GM18517 (cell line): Measurements from ENCODE around the gene CREBRF.
"Not testable (repeated sequence)": the region's sequence is repeated elsewhere in the genome, so short reads cannot be mapped to it uniquely, and the experiment has no call there.

ENCODE experiments used
- ATAC-seq: cut with Tn5 transposase; IDR thresholded peaks from one replicate; pipeline ENCODE4 v1.9.1; 2021; ENCODE audit warnings: mild to moderate bottlenecking, moderate library complexity; ENCODE audit not compliant: unreplicated experiment

CREBRF gene

DNA sequence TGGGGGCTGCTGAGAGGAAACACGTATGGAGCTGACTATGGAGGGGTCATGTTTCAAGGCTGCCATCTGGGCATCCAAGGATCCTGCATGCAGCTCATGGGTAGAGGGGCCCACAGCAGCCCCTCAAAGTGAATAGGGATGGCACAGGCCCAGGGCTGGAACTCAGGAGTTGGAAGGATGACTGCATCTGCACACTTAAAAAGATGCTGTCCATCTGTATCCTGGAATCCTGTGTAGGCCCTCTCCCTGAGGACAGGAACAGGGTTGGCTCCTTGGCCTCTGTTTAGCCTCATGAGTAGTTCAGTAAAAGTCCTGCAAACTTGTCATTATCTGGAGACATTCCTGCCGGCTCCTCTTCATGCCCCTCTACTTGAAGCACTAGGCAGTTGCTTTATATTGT lies 92.2 kb downstream of the CREBRF start:
- no peak for ATAC-seq

DNA sequence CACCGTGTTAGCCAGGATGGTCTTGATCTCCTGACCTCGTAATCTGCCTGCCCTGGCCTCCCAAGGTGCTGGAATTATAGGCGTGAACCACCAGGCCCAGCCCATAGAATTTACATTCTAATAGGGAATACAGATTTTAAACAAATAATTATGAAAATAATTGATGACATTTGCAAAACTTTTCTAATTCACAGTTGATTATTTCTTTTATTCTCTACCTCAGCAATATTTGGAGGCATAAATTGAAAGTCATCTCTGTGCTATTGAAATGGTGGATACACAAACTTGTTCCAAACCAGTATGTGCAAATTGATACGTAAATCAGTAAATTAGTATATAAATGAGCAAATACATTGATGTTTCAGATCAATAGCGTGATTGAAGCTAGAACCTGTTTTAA lies 96.4 kb downstream of the CREBRF start:
- ATAC-seq: no peak

DNA sequence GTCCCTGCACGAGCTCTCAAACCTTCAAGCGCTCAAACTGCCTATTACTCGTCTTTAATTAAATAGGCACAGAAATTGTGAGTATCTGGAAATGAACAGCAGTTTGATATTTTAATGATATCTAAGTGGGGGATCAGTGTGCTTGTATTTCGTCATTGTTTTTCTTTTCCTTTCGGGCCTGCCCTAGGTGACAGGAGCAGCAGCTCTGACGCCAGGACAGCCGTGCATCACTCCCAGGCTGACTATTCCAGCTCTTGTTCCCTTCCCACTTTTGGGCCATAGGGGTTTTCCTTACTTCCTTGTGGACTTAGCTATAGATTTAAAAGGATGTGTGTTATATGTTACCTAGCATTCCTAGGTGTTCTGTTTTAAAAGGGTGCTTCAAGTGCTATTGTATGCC lies 97.7 kb downstream of the CREBRF start:
- ATAC-seq: no peak

DNA sequence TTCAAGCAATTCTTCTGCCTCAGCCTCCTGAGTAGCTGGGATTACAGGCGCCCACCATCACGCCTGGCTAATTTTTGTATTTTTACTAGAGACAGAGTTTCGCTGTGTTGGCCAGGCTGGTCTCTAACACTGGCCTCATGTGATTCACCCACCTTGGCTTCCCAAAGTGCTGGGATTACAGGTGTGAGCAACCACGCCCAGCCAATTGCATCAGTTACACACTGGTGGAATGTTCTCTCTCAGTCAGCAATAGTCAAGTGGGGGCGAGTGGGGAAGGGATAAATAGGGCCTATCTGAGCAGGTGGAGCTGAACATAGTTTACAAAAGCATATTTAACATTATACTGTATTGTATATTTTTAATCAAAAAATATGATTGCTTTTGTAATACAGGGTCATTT lies 98.5 kb downstream of the CREBRF start:
- ATAC-seq: not testable (repeated sequence)

DNA sequence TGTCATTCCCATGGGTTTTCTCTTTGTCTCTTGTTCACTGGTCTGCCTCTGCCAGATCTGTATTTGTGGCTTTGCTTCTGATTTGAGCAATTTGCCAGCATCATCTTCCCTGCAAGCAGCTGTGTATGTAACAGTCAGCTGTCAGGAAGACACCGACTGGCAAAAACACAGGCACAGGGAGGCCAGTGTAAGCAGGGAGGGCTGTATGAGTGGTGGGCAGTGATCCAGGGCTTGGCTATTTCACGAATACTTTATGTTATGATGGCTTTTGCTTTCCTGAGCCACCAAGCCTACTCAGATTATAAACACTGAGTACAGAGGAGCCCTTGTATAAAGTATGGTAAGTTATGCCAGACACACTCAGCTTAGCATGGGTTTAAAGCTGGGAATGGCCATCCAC lies 99.8 kb downstream of the CREBRF start:
- no peak for ATAC-seq

DNA sequence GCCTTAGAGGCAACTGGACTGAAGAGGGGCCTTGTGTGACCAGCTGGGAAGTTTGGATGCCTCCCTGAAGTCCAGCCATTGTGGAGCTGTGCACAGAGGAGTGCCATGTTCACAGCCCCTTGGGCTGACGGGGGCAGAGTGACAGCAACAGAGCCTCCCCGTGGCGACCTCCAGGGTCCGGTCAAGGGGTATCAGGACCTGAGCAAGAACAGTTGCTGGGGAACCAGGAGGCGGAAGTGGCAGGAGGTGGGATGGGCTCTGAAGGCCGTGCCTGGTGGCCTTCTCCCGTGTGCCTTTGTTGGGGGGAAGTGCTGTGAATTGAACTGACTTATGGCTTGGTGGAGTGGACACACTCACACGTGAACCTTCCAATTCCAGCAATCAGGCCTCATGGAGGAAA lies 102.2 kb downstream of the CREBRF start:
- no peak for ATAC-seq

DNA sequence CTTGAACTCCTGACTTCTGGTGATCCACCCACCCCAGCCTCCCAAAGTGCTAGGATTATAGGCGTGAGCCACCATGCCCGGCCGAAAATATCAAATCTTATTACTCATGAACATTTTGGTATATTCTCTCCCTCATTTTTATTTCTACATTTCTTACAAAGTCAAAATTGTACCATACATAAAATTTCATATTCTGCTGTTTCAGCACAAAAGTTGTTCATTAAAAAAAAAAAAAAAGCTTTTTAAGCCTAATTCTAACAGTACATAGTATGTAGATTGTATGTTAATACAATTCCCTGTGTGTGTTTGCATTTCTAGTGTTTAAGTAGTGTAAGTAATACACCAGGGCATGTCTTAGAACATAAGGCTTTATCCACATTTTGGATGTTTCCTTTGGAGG lies 103.1 kb downstream of the CREBRF start:
- ATAC-seq: no peak

DNA sequence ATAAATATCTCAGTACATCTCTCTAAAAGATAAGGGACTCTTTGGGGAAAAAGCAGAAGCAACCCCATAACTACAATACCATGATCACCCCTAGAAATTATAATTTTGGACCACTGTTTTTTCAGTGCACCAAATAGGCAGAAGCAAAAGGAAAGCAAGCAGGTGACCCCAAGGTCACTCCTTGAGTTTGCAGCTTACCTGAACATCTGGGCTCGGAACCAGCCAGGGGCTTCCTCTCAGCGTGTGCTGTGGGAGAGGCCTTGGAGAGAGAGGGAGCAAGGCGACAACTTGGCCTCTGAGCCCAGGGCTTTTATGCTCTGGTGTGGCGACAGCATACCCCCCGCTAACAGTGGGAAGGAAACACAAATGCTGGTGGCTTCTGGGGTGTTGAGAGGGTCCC lies 105.0 kb downstream of the CREBRF start:
- ATAC-seq: no peak

DNA sequence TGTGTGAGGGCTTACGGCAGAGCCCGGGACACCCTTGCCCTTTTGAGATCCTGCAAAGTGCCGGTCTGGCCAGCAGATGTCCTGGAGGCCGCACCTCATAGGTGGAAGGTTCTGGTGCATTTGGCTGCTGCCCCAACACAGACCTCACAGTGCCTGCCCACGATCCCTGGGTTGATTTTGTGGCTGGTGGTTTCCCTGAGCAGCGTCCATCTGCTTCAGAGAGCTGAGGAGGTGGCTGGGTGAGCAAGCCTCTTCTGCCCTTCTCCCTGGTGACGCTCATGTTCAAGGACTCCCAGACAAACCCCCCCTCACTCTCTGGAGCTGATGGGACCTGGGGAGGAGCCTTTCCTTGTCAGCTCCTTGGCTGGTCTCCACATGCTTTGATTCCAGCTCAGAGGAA lies 107.1 kb downstream of the CREBRF start:
- no peak for ATAC-seq

DNA sequence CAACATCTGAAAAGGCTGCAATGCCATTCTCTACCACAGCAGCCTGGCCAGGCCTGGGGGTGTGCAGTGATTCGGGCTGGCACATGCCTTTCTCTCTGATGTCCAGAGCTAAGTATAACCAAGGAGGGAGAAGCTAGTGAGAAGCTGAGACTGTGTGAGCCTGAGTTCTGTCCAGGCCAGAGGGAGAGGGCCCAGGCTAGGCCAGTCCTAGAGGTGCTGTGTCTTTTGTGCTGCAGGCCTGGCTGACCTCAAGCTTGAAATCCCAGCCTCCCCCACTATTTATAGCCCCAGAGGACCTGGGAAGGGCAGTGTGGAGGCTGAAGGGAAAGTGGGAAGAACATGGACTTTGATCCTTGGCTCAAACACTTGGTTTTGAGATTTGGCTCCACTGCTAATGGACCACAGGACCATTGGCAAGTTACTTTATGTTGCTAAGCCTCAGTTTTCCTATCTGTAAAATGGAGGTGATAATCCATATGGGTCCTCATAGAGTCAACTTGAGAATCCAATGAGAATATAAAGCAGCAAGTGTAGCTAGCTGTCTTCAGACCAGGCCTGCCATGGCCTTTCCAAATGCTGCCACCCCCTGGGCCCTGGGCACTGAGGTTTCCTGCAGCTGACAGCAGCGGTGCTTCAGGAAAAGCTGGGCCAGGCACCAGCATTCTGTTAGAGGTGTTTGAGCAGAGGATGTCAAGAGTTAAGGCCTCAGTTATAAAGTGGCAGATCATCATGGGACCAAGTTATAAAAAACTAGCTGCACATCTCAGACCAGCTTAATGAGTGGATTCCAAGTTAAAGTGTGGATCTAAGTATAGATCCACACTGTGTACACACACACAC lies 109.2 kb downstream of the CREBRF start:
- ATAC-seq: no peak

DNA sequence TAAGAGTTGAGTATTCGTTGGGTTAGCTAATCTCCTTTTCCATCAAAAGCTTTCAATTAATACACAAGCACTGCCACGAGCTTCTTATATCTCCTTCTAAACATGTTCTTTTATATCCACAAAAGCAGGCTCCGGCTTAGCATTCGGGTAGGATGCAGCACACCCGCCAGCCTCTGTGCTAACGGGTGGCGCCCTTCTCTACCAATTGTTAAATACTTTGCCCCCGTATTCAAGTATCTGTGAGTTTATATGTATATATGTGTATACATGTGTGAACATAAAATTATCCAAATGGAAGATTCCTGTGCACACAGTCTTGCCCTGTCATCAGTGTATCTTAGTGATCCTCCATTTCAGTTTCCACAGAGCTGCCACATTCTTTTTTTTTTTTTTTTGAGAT lies 116.0 kb downstream of the CREBRF start:
- no peak for ATAC-seq

DNA sequence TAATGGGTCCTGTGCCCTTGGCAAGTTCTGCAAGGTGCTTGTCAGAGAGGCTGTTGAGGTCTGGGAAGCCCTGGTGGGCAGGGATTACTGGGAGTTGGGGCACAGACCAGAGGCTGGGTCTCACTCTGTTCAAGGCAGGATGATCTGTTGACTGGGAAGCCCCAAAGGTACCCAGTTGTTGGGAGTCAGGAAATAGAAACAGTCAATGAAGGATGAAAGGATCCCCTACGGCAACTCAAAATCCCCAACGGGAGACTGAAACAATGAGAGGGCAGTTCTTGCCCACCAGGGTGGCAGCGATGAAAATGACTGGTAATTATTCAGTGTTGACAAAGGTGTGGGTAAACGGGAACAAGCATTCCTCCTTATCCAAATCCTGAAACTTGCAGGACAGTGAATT lies 119.4 kb downstream of the CREBRF start:
- no peak for ATAC-seq

DNA sequence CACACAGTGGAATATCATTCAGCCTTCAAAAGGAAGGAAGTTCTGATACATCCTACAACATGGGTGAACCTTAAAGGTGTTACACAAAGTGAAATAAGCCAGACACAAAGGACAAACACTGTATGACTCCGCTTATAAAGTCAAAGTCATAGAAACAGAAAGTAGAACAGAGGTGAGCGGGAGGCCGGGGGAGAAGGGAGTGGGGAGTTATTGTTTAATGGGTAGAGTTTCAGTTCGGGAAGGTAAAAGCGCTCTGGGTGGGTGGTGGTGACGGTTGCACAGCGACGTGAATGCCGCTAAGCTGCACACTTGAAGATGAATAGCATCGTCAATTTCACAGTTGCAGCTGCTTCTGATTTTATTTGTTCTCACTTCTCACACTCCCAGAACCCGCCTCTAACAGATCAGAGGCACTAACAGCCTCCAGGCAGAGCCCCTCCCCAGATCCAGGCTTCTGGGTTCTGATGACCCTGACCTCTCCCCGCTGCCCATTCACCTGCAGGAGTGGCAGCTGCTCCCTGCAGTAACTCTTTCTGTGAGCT lies 122.3 kb downstream of the CREBRF start:
- no peak for ATAC-seq

DNA sequence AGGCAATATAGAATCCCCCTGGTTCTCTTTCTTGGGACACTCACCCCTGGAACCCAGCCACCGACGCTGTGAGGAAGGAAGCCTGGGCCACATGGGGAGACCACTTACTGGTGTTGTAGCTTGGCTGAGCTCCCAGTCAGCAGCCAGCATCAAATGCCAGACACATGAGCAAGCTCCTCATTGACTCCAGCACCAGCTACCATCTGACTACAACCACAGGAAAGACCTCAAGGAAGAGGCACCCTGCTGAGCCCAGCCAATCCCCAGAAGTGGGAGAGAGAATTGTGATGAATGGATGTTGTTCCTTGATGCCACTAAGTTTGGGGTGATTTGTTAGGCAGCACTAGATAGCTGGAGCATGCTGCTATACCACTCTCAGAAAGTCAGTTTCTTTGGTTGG lies 124.2 kb downstream of the CREBRF start:
- no peak for ATAC-seq

DNA sequence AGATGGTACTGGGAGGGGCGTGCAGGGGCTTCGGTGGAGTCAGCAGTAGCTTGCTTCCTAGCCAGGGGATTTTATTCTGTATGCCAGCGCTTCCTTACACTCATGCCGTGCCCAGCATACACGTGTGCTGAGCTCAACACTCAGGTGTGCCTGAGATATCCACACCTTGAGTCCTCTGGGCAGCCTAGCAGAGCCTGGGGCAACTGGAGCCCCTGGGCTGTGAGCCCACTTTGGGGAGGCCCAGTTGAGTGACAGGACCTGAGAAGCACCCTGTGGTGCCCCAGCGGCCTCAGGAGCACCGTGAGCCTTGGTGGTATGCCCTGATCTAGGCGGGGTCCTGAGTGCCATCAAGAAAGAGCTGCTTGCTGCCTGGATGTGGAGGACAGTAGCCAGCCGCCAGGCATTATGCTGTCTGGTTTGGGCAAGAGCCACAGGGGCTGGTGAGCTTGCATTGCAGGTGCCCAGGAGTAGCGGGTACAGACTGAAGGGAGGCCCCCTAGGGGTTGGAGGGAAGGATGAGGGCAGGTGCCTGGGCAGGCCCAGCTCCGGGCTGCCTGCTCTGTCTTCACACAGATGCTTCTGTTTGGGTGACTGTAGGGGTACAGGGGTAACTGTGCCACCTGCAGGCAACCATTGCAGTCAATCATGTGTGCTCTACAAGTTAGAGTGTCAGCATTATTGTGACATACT lies 131.0 kb downstream of the CREBRF start:
- ATAC-seq: no peak

DNA sequence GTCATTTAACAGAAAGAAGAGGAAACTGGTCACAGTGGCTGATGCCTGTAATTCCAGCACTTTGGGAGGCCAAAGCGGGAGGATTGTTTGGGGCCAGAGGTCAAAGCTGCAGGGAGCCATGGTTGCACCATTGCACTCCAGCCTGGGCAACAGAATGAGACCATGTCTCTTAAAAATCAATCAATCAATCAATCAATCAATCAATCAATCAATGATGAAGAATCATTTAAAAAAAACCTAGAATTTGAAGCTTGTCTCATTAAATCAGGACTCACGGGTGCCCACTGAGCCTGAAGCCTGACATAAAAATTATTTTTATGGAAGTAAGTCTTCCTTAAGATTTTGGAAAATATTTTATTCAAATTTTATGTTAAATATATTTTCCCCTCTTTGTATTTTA lies 132.1 kb downstream of the CREBRF start:
- ATAC-seq: no peak
